ENCODE data around the gene SECTM1. TPM values are rescaled to one million over a fixed set of nuclear protein-coding genes. Genes with fewer than 3 reads are reported as not detected.

SECTM1 gene
- total and polyA plus RNA-seq, 9 of the 15 experiments (the other 6 are each of a cell fraction or from before 2014, with no cell fraction given) = 0.11 to 0.46 (median 0.18) TPM; not detected in 6

GRCh38 chr17:82297714-82298537, 35.6 kb downstream of the SECTM1 start (continued):
- TF ChIP-seq CUX1 (CRISPR knock-in tag; IDR thresholded peaks at IDR 0.05) (0 out of 2 replicates have a peak, but pooled peaks have one; percentile 41), SP1 (CRISPR knock-in tag; IDR thresholded peaks at IDR 0.05) (peak; percentile 45; the same call in 1 of the 2 replicates), ZBTB1 (CRISPR knock-in tag; IDR thresholded peaks at IDR 0.05; ENCODE audit: borderline replicate concordance, low read depth) (no peak; the same call in 1 of the 2 replicates), CTBP1 (IDR thresholded peaks at IDR 0.05; ENCODE audit: borderline replicate concordance) (peak; percentile 70; the same call in 1 of the 2 replicates), ATF7 (IDR thresholded peaks at IDR 0.05) (peak; percentile 52), ZNF583 (CRISPR knock-in tag; IDR thresholded peaks at IDR 0.05) (no peak), KAT2B (IDR thresholded peaks at IDR 0.05; ENCODE audit: low read depth, low read length) (no peak), ZNF395 (CRISPR knock-in tag; IDR thresholded peaks at IDR 0.05) (peak; percentile 83; the same call in 1 of the 2 replicates), FOXK2 (conservative IDR thresholded peaks at IDR 0.05 in 1 of 2, IDR thresholded peaks at IDR 0.05 in 1 of 2; ENCODE audit: low read depth in 2 of 2) (peak; percentile 60 to 61; a peak in 2 of 4 replicates), ETV6 (IDR thresholded peaks at IDR 0.05; ENCODE audit: borderline replicate concordance in 1 of 2, low read depth in 2 of 2, low read length in 1 of 2) (0 out of 4 replicates have a peak, but pooled peaks of 1 of the 2 experiments have one; percentile 17), ETV6 (CRISPR knock-in tag; IDR thresholded peaks at IDR 0.05; ENCODE audit: borderline replicate concordance) (no peak), HDAC1 (IDR thresholded peaks at IDR 0.05) (peak in 1 of 2 experiments; percentile 80; a peak in 2 of 4 replicates), ZNF347 (CRISPR knock-in tag; IDR thresholded peaks at IDR 0.05; ENCODE audit: low read depth) (no peak), ZNF436 (CRISPR knock-in tag; IDR thresholded peaks at IDR 0.05) (no peak), ZNF263 (CRISPR knock-in tag; IDR thresholded peaks at IDR 0.05; ENCODE audit: borderline replicate concordance) (peak; percentile 84; the same call in 1 of the 2 replicates), ARID3B (CRISPR knock-in tag; IDR thresholded peaks at IDR 0.05; ENCODE audit: borderline replicate concordance) (no peak), ZNF324 (CRISPR knock-in tag; IDR thresholded peaks at IDR 0.05) (no peak), SMAD2 (IDR thresholded peaks at IDR 0.05; ENCODE audit: low read depth, low read length) (no peak), CBX3 (IDR thresholded peaks at IDR 0.05; ENCODE audit: borderline replicate concordance in 1 of 2, low read length in 2 of 2) (no peak; a peak in 1 of 3 replicates)
